NCI-H2227 treated with DMSO at 0.1 percent for 48 hours (cell line): ENCODE measurements around the gene C16orf96.

Experiments used
- DNase-seq: peaks from one replicate; lab custom pipeline; 2025; lab: John Stamatoyannopoulos, UW

The C16orf96 gene

DNA sequence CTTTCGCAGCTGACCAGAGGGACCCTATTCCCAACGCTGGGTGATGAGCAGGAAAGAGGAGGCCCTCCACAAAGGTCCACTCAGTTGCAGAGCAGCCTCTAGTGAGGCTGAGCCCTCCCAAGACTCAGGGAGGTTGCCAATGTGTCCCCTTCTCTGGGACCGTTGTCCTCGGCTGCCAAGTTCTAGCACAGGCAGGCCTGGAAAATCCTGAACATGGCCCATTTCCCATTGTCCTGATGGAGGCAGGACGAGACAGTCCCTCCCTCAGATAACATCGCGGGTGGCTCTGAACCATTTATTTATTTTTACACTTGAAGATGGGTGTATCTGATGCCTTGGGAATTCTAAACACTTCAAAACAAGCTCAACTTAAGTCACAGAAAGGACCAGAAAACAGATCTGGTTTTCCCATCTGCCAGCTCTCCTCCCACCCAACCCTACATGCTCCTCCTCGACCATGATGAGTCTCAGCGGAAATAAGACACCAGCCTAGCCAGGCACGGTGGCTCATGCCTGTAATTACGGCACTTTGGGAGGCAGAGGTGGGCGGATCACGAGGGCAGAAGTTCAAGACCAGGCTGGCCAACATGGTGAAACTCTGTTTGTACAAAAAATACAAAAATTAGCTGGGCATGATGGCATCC is 30.4 kb upstream of the C16orf96 start:
- DNase-seq, result no peak

DNA sequence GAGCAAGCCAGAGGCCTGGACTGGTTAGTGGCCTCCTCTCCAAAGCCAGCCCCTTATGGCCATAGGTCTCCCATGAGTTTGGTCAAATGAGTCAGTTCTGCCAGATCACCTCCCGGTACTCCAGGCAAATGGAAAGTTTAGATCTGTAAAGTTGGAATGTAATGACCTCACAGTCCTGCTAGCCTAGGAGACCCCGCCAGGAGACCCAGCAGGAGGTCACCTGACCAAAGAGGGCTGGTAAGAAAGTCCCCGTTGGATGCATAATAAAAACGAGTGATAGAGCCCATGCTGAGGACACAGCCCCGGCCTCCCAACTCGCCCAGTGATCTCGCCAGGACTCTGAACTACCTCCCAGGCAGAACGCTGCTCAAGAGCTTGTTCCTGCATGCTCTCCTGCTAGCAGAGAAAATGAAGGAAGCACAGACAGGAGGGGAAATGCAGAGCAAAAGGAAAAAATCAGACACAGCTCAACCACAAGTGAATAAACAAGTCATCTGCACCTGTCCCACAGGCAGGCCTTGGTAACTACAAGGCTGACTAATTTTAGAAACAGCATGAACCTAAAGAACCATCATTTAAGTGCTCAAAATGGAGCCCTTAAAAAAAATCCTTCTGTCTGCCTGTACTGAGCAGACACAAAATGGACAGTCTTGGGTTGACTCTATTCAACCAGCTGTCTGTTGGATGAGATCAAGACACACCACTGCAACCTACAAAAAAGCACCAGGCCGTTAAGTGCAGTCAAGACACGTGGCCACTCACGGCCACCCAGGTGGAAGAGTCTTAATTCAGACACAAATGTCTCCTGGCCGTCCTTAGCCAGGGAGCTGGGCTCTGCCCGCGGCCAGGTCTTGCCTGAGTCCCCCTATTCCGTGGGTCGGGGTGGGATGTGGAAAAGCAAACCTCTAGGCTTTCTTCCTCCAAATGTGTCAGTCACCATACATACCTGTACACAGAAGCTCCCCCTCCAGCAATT is 26.8 kb upstream of the C16orf96 start:
- peak; percentile 52 for DNase-seq

DNA sequence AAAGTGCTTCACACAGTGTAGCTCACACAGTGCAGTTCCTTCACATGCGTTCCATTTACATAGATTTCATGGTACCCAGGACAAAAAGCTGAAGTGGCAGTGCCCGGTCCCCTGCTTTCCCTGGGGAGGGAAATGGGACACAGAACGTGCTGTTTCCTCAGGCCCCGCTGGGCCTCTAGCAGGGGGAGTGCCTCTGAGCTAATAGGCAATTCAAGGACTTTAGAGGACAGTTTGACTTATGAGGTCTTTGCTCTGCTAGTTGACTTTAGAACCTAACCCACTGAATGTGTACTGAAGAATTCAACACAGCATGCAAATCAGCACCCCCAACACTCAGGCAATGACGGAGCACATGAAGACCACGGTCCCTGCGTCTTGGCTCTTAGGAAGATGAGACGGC is 24.3 kb upstream of the C16orf96 start:
- no peak for DNase-seq

DNA sequence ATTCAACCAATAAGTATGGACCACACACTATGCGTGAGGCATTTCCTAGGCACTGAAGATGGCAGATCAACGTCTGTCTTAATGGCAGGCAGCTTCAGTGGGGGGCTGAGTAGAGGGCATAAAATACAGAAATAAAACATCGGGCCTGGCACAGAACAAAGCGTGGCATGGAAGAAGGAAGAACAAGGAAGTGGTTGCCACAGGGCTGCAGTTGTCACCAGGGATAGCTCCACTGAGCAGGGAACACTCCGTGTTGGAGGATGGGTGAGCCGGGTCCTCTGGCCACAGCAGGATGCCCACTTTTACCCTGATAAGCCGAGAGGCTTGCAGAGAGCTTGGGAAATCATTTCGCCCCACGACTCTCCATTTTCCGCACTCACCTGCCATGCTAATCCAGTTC is 23.9 kb upstream of the C16orf96 start:
- no peak for DNase-seq

DNA sequence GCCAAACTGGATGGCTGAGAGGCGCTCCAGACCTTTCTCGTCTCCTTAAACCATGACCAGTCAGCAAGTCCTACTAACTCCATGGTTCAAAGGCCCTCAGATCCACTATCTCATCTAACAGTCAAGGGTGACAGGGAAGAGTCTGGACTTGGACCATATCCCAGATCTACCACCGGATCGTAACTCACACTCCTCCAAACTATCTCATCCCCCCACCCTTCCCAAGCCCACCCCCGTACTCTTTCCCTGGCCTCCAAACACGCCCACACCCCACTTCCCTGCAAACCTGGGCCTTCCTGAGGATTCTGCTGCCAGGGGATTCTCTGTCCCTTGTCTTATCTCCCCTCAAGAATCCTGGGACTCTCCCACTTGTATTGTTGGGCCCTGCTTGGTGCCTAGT is 22.6 kb upstream of the C16orf96 start:
- no peak for DNase-seq

DNA sequence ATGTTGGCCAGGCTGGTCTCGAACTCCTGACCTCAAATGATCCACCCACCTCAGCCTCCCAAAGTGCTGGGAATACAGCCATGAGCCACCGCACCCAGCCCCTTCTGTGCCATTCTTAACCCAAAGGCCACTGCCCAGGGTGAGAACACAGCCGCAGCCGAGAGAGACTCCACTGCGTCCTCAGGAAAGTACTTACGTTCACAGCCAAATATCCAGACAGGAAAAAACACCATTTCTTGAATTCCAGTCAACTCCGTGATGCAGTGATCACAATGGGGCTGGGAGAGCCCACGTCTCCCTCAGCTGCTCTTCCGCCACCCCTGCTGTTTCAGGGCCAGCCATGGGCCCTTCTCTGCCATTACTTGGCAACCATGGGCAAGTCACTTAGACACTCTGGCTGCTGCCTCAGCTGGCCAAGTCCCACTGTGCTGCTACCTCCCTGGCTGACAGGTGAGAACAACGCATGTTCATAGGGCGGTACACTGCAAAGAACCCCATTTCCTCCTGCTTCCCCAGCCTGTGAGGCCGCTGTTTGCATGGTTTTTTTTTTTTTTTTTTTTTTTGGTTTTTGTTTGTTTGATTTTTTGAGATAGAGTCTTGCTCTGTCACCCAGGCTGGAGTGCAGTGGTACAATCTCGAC is 21.9 kb upstream of the C16orf96 start:
- no peak for DNase-seq

DNA sequence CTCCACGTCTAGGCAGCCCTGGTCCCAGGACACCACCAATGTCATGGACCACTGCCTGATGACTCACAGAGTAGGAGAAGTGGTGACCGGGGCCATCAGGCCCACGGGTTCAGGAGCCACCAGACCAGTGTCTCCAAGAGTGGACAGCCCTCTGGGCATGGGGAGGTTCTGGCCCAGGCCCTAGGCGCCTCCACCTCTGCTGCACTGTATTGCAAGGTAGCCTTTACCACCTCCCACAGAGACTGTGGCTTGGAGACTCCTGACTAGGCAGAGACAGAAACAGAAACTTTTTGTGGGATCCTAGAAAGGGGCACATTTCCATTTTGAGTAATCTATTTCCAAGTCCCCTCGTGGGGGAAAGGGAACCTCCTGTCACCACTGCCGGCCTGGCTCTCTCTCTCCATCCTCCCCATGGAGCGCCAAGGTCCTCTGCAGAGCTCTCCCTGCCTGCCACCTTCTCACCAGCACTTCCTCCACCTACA is 20.5 kb upstream of the C16orf96 start:
- DNase-seq, result no peak

DNA sequence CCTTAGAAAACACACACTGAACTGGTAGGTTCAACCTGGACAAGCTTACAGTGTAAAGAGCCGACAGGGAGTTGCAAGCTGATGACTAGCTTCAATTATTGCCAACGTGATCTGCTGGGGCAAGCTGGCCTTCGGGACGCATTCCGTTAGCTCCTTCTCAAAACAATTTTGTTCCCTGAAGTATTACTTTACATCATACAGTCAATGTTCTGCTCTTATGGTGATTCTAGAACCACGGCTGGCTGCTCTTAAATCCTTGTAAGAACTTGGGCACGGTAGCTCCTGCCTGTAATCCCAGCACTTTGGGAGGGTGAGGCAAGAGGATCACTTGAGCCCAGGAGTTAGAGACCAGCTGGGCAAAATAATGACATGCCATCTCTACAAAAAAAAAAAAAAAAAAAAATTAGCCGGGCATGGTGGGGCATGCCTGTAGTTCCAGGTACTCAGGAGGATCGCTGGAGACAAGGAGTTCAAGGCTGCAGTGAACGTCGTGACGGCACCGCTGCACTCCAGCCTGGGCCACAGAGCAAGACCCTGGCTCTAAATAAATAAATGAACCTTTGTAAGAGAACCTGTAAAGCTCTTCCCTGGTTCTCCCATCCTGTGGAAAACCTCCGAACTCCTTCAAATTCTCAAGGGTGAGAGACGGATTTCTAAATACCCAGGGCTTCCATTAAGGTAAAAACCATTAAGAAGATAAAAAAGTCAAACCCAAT is 19.6 kb upstream of the C16orf96 start:
- no peak for DNase-seq

DNA sequence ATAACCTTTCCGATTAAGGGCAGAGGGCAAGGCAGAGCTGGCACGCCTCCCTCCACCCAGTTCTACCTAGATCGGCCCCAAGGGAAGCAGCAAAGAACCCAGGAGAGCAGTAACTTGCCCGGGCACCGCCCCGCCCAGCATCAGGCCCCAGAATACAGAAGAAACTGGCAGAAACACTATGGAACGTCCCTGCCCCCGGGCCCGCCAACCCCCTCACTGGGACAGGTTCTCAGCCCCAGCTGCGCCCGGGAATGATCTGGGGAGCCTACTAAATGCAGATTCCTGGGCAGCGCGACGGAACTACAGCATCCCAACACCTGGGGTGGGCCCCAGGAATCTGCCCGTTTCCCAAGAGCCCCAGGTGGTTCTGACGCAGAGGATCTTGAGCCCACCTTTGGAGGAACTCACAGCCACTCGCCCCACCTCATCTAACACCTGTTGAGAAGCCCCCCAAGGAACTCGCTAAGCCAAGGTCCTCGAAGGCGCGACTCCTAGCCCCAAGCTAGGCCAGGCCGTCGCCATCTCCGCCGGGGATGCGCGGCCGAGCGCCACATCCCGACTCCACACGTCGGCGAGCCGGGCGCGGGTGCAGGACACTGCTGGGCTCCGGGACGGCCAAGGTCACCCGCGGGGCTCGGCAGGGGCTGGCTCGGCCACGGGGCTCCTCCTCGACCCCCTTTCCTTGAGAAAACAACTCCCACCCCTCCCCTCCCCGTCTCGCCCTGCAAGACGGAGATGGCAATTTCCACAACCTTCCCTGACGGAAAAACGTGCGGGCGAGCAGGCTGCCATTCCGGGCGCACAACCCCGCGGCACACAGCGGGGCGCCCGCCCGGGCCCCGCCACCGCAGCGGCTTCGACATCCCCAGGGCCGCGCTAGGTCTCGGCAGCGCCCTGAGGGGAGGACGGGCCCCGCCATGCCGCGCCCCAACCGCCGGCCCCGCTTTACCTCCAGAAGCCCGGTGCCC is 18.5 kb upstream of the C16orf96 start:
- DNase-seq, result no peak

DNA sequence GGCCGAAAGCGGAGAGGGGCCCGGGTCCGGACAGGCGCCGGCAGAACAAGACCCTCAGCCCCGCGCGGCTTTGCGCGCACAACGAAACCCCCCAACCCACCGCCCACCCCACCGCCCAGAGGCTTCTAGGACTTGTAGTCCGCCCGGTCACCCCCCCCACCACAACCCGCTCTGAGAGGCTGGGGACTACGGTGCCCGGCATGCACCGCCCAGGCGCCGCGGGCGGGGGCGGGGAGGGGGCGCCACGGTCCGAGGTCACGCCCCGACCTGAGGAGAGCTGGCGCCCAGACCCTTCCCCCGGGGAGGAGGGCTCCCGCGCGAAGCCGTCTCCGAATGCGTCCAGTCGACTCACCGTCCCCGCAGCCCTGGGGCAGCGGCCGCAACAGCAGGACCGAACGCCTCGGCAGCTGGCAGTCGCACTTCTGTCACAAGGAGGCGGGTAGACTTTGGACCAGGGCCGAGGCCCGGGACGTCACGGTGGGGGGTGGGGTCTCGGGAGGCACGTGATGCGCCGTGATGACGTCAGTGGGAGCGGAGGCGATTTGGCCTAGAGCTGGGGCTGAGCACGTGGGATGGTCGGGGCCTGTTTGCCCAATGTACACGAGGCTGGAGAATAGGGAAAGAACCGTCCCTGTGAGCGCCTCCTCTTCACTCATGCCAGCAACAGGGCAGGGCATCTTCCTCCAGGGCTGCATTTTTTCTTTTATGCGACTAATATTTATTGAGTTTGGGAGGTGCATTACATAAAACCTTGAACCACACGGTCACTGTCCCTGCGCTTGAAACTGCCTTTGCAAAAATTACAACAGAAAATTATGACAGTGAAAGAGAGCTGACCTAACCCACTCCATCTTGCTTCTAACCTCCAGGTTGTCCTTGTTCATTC is 17.5 kb upstream of the C16orf96 start, which contains the start of gene CDIP1:
Gene CDIP1, minus strand, starts transcription at position 424 of the 886 bp plus-strand sequence. CDS start 24,643 bp downstream, outside the sequence.
- peak; percentile 92 for DNase-seq

DNA sequence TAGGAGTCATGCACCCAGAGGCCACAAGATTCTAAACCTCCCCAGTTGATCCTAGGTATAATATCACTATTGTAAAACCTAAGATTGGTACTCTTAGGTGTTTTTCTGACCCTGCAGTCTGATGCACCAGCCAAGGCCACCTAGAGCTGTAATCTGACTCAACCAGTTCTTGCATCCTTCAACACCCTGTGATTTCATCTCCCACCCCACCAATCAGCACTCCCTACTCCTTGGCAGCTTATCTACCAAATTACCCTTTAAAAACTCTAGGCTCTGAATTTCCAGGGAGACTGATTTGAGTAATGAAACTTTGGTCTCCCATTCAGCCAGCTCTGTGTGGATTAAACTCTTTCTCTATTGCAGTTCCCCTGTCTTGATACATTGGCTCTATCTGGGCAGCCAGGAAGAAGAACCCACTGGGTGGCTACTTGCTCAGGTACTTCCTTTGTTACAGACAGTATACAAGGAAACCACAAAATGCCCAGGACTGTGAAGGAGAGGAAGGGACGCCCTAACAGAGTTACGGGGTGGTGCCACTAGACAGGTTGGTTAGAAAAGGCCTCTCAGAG is 16.3 kb upstream of the C16orf96 start:
- no peak for DNase-seq

DNA sequence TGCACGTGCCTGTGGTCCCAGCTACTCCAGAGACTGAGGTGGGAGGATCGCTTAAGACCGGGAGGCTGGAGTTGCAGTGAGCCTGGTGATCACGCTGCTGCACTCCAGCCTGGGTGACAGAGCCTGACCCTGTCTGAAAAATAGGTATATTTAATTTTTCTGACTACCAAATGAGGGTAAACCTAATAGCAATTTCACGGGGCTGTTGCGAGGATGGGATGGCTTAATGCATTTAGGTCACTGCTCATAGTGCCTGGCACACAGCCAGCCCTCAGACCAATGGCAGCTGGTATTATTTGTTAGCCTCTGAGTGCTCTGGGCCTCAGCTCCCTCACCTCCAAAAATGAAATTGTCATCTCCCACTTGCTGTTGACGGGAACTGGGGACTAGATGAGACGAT is 11.7 kb upstream of the C16orf96 start:
- DNase-seq, result peak; percentile 15

DNA sequence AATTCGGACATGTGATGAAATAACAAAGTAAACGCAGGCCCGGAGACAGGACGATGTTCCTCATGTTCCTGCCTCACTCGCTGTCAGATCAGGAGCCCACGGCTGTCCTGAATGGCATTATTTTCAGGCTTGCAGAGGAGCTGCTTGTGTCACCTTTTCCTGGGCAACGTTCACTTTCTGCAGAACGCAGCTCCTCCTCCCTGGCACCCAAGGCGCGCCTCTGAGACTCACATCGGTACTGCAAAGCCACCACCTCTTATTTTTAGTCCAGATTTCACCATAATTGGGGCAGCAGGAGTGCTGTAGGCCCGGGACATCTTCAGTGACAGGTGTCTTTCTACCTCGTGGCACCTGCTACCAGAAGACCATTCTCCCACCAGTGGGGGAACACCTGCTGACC is 8.0 kb upstream of the C16orf96 start:
- DNase-seq, result no peak

DNA sequence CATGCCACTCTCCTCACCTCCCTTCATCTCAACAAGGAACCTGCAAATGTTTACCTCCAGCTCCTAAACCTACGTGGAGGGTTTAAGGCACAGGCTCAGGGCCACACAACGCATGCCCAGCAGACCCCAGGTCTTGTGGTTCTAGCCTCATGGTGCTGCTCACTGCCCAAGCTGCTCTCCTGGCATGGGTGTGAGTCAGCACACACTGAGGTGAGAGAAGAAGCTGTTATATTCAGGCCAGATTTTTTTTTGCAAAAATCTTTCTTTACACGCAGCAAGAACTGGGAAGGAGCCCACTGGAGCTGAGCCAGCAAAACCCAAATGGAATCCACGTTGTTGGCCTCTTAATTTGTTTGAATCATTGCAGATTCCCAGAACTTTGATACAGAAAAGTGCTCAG is 5.5 kb upstream of the C16orf96 start:
- no peak for DNase-seq

DNA sequence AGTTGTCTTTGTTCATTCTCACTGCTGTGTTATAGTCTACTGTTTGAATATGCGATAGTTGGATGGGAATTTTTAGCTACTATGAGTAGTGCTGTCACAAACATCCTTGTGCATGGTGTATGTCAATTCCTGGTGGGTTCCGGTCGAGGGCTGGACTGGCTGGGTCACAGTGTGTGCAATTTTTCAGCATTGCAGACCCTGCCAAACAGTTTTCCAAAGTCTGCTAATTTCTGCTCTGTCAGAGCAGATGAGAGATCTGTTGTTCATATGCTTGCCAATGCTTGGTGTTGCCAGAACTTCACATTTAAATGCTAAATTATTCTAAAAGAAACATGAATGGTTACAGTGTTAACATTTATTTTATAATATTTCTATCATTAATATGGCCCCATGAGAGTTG is 3.6 kb upstream of the C16orf96 start:
- no peak for DNase-seq

DNA sequence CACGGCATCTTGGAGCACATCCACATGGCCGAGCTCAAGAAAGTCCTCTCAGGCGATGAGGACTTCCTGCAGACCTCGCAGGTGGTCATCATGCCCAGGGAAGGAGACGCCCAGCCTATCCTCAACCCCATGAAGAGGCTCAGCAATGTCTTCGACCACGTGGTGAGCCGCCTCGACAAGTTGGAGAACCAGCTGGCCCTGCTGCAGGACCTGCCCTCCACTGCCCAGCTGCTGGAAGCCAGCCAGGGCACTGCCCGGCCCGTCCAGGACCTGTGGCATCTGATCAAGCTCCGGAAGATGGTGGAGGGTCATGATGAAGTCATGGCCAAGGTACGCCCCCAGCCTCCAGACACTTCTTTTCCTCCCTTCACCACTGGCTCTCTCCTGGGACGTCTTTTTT is 440 bp downstream of the C16orf96 start:
- DNase-seq, result no peak

DNA sequence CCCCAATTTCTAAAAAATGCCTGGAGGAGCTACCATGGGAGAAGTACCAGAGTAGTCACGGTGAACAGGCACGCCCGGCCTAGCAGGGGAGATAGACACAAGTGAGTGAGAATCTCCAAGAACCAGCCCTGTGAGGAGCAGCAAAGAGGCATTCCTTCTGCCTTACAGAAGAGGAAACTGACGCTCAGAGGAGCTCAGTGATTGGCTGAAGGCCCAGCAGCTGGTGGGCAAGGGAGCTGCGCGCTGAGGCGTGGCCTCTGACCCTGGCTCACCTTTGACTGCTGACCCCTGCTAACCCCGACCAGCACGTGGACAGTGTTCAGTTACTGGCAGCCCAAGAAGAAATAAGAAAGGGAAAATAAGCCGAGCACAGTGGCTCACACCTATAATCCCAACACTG is 1.8 kb downstream of the C16orf96 start:
- no peak for DNase-seq

DNA sequence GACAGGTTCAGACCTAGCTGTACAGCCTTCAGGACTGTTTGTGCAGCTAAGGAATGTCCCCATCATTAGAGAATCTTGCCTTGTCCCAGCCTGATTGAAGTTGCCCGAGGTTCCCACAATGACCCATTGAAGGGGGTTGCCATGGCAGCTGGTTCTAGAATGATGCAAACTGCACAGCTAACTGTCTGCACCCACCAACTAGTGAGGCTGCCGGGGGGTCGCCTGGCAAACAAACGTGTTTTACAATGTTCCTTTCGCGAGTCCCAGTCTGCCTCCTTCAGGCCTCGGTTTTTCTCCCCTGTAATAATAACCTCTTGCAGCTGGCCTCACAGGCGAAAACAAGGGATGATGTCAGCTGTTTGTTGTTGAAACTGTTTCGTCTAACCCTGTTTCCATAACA is 5.5 kb downstream of the C16orf96 start:
- peak; percentile 49 for DNase-seq

DNA sequence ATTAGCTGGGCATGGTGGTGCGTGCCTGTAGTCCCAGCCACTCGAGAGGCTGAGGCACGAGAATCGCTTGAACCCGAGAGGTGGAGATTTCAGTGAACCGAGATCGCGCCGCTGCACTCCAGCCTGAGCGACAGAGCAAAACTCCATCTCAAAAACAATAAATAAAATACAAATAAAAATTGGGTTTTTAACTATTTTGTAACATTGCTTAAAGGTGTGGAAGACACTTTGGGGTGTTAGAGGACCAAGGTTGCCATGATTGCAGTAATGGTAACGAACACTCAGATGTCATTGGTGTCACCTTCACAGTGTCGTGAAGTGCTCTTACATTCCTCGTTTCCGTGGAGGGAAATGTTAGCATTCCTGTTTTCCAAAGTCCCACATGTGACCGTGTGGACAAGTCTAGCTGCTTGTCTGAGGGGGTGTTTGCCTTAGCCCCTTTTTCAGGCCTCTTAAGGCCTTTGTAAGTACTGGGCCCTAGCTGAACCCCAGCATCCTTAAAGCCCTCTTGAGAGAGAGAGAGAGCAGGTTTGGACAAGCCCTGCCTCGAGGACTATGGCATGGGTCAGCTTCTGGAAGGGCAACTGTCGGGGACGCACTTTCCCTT is 8.6 kb downstream of the C16orf96 start:
- no peak for DNase-seq
